GM19324 (cell line): ENCODE data around the gene STARD10.

Experiments
- ATAC-seq: cut with Tn5 transposase; IDR thresholded peaks from one replicate; pipeline ENCODE4 v1.9.1; 2021; ENCODE audit warnings: mild to moderate bottlenecking, moderate library complexity; ENCODE audit not compliant: unreplicated experiment, low FRiP score

STARD10 gene

DNA sequence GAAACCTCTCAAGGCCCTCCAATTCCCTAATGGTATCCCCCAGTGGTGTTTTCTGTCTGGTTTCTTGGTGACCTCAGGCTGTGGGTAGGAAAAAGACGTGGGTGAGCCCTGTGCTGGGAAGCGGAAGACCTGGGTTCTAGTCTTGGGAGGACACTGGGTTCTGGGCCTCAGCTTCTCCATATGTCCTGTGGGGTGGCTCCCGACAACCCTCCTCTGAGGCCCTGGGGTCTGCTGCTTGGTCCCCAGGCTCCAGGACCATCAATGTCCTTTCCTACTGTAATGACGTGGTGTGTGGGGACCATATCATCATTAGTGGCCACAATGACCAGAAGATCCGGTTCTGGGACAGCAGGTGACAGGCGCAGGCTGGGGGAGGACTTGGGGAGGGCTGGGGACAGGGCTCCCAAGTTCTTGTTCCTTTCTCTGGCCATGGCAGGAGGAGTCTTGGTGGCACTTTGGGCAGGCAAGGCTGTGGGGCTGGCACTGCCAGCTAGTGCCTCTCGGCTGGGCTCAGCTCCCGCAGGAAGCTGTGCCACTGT, 33.2 kb upstream of the STARD10 start:
- ATAC-seq = no peak

- ATAC-seq = no peak
Measured at GRCh38 chr11:72826191-72826941, 32.5 kb upstream of the STARD10 start.

GRCh38 chr11:72825661-72826060, 31.8 kb upstream of the STARD10 start:
- no peak for ATAC-seq

DNA sequence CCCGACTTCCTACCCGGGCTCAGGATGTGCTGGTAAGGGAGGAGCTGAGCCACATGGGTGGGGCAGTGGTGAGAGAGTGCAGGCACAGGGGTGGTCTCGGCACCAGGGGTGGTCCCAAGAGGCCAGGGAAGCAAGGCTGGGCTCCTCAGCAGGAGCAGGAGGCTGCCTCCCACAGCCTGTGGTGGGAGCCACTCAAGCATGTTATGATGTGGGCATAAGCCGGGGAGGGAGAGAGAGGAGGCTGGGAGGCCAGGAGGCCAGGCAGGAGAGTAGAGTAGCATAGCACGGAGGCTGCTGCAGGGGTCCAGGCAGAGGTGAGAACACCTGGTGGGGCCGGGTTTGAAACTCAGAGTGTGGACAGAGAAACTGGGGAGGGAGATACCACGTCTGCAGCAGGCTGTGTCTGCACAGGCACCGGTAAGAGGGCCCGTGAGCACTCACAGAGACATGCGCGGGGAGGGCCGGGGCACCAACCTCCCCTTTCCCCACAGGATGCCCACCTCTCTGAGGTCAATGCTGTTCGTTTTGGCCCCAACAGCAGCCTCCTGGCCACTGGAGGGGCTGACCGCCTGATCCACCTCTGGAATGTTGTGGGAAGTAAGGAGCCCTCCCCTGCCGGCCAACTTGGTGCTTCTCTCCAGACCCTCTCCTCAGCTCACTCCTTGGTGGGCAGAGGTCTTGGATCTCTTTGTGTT, 31.1 kb upstream of the STARD10 start:
- no peak for ATAC-seq

DNA sequence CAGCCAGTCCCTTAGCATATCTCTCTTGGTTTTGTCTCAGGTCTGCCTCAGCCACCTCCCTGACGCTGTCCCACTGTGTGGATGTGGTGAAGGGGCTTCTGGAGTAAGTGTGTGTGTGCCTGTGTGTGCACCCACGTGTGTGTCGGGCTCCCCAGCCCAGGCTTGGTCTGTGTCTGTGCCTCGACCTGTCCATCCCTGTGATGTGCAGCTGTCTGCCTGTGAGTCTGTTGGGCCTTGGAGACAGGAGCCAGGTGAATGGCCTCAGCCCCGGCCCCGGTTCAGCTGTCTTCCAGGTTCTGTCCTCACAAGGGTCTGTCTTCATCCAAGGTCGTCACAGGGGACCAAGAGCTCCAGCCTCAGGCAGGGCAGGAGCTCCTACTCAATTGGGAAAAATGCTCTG, 30.2 kb upstream of the STARD10 start:
- no peak for ATAC-seq

- ATAC-seq = no peak
Measured at GRCh38 chr11:72823105-72823804, 29.4 kb upstream of the STARD10 start.

DNA sequence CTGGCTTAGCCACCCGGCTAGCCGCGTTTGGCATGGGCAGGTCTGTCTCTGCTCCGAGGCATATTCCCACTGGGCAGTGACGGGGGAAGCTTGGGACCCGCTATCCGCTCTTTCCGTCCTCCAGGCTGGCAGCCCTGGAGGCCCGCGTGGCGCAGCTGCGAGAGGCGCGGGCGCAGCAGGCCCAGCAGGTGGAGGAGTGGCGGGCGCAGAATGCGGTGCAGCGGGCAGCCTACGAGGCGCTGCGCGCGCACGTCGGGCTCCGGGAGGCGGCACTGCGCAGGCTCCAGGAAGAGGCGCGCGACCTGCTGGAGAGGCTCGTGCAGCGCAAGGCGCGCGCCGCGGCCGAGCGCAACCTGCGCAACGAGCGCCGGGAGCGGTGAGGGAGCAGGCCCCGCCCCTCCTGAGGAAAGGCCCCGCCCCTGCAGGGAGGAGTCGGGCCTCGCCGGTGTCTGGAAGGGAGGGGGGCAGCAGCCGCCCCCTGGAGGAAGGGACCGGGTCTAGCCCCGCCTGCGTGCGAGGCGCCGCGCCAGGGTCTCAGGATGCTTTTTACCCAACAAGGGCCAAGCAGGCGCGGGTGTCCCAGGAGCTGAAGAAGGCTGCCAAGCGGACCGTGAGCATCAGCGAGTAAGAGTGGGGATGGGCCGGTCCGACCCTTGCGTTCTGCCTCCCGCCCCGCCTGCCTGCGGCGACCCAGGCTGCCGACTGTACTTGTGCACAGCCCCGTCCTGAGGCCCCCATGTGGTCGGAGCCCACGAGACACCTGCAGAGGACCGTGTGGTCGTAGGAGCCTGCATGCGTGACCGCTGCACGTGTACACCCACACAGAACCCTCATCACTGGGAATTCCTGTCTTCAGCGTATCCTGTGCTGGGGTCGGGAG, 28.3 kb upstream of the STARD10 start:
- ATAC-seq = peak; percentile 45

DNA sequence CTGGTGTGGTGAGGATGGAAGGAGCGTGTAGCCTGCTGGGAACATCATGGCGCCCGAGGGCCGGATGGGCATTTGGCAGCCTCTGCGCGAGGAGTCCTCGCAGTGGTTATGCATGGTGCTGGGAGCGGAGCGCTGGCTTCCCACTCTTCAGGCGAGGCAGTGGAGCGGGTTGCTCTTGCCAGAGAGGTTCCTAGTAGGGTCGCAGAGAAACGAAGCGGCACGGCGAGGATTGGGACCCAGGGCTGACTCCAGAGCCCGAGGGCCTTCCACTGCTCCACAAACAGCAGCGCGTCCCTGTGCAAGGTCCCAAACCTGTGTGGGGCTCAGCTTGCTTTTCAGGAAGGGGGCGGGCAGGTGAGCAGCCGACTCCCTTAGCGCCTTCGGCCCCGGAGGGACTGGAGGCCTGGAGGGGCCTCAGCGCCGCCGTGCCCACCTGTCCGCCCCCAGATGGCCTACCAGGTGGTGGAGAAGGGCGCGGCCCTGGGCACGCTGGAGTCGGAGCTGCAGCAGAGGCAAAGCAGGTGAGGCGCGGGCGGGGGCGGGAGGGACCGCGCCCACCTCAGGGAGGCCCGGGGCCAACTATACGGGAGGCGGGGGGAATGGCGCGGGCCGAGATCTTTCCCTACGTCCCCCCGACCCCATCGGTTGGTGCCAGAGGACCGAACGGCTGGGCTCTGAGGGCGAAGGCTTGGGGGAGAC, 27.5 kb upstream of the STARD10 start:
- ATAC-seq = no peak

GRCh38 chr11:72820439-72821139, 26.7 kb upstream of the STARD10 start:
- no peak for ATAC-seq

DNA sequence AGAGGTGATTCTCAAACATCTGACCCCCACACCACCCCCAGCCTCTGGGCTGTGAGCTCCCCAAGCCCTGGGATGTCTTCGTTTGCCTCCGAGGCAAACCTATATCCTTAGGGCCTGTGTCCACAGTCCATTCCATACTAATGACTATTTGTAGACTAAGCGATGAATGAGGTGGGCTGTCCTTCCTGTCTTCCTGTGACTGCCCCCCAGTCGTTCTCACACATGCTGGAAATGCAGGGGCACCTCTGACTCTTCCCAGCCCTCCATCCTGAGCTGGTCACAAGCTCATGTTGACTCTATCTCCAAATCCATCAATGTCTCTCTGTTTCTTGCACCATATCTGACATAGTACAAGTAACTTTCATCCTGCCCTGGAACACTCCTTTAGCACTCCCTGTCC, 25.1 kb upstream of the STARD10 start:
- ATAC-seq = no peak

DNA sequence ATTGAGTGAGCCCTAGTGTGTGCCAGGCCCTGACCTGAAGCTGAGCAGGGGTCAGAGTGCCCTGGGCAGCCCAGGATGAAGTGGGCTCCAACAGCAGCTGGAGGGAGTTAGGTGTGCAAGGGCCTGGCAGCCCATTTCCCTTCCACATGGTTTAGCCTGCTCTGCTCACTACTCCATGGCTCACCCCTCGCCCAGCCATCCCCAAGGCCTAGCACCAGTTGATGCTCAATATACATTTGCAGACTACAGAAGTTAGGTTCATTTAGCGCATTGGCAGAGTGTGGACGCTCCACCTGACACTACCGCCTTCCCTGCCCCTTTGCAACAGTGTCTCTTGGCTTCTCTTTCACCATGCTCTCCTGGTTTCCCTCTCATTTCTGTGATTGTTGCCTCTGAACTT, 24.1 kb upstream of the STARD10 start:
- no peak for ATAC-seq

DNA sequence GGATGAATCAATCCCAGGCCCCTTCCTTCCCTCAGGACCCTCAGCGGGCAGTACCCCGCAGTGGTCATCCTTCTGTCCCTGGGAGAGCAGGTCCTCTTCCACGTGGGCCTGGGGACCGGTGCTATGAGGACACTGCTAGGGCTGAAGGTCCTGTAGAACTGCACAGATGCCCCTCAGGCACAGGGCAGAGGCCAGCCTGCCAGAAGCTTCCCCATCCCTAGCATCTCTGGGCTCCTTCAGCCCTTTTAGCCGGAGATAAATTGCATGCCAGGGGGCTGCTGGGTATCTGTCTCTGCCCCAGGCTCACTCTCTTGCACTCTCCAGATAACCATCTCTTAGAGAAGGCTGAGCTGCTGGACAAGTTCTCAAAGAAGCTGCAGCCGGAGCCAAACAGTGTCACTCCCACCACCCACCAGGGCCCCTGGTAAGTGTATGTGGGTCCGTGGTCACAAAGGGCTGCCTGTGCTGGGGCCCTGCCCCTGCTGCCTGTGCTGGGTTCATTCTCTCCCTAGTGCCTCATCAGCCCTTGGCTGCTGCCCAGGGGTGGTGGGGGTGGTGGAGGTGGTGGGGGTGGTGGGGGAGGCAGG, 22.6 kb upstream of the STARD10 start:
- ATAC-seq = no peak

- ATAC-seq = peak; percentile 1
Measured at GRCh38 chr11:72815110-72815618, 21.3 kb upstream of the STARD10 start.

- peak; percentile 68 for ATAC-seq
Measured at GRCh38 chr11:72814286-72815109, 20.7 kb upstream of the STARD10 start, which contains the start of gene ATG16L2. Gene ATG16L2 (plus strand): TSS chr11:72814411. CDS start chr11:72814446, 35 bp downstream.

- peak; percentile 50 for ATAC-seq
Measured at GRCh38 chr11:72813740-72814285, 20.0 kb upstream of the STARD10 start.

- no peak for ATAC-seq
Measured at GRCh38 chr11:72812967-72813739, 19.3 kb upstream of the STARD10 start.

DNA sequence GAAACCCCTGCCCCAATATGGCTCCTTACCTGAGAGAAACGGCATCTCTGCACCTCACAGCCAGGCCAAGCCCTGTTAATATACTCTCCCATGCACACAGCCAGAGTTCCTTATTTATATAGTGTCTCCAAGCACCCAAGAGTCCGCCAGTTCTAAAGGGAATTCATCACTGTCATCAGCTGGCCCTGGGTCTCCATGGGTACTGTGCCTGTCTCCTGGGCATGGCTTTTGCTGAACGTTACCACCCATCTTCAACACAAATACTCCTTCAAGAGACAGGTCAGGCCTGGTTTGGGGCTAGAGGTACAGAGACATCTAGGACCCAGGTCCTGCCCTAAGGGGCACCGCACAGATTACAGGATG, 18.7 kb upstream of the STARD10 start:
- ATAC-seq = no peak
